SK-N-MC (cell line): ENCODE results near the gene CFAP119.

Experiments used
- DNase-seq: peaks from one replicate; pipeline ENCODE4 v3.0.0-alpha.2; 2011; ENCODE audit warnings: low read depth, low spot score
- H3K27ac ChIP-seq: fragments of 200-600 bp; sonication (generic); 2 replicates; pipeline ENCODE4 v1.5.1; 2016; ENCODE audit warnings: mixed run types
- H3K36me3 ChIP-seq: fragments of 200-600 bp; sonication (generic); 2 replicates; pipeline ENCODE4 v1.6.1; 2017; ENCODE audit warnings: antibody characterized with exemption, low read length, mixed read lengths; ENCODE audit not compliant: insufficient read depth
- H3K4me3 ChIP-seq: fragments of 200-600 bp; sonication (generic); 2 replicates; pipeline ENCODE4 v1.5.1; 2016
- H3K9ac ChIP-seq: fragments of 200-600 bp; sonication (generic); 2 replicates; pipeline ENCODE4 v1.8.0; 2017; ENCODE audit warnings: mixed run types, mixed read lengths; ENCODE audit not compliant: insufficient read length
- H3K9me3 ChIP-seq: fragments of 200-600 bp; sonication (generic); 2 replicates; pipeline ENCODE4 v1.6.1; 2017; ENCODE audit warnings: low read depth, mild to moderate bottlenecking, antibody characterized with exemption, low read length, moderate library complexity, mixed read lengths
- EZH2 ChIP-seq: fragments of 200-600 bp; sonication (generic); IDR thresholded peaks from one replicate; pipeline ENCODE4 v1.6.1; 2017; ENCODE audit warnings: antibody characterized with exemption
- FOXP2 ChIP-seq: optimal IDR thresholded peaks from 2 replicates; pipeline ENCODE3; 2011; ENCODE audit warnings: mild to moderate bottlenecking, moderate library complexity; ENCODE audit not compliant: insufficient read depth; ENCODE audit errors: extremely low read length, control extremely low read depth
- POLR2AphosphoS5 ChIP-seq: IDR thresholded peaks from 2 replicates; pipeline ENCODE4 v1.6.1; 2012; ENCODE audit warnings: mild to moderate bottlenecking, low read depth, low read length, borderline replicate concordance

CFAP119 gene

DNA sequence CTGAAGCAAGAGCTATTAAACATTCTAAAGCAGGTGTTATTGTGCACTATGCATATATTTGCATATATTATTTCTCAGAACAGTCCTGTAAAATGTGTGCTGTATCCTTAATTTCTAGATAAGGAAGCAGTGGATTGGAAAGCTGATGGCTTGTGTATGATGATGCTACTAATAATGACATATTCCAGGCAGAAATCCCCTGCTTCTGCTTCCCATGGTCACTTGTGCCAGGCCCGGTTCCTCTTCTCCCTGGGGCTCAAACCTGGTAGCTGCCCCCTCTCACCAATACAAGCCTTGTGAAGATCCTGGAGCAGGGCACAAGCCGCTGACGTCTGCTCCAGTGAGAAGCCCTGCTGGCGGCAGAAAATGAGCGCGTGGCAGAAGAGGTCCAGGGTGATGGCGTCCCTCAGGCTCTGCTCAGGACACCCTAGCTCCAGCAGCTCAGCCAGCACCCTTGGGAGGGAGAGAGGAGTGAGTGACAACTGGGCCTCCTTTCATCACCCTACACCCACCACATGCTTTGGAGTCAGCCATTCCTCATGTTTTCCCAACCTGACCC lies 1.8 kb downstream of the CFAP119 start:
- H3K27ac ChIP-seq = no peak overlapping the region
- H3K36me3 ChIP-seq = peaks cover 21% of the 10 kb centered on the region
- no peak for DNase-seq
- no peak overlapping the region for H3K4me3 ChIP-seq
- no peak overlapping the region for H3K9ac ChIP-seq
- TF ChIP-seq POLR2AphosphoS5 = no peak
- no peak for TF ChIP-seq EZH2
- no peak for TF ChIP-seq FOXP2
- no peaks in the 10 kb centered on the region for H3K9me3 ChIP-seq

DNA sequence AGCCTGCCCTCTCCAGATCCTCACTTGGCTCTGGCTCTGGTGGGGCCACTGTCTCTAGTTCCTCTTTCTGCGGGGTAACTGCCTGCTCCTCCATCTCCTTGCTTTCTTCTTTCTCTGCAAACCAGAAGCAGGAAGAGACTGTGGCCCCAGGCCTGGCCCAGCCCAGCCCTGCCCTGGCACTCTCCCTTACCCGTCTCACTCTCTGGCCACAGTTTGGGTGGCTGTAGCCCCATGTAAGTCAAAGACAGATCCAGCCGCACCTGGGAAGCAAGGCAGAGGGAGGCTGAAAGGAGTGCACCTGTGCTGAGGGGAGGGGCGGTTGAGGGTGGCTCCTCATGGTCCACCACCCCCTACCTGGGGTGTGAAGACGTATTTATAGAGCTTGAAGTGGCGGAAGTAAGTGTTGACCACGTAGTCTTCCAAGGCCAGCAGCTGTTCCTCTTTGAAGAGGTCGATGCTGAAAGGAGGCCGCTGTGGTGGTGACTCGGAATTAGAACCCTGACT lies 2.8 kb downstream of the CFAP119 start:
- no peak for DNase-seq
- H3K27ac ChIP-seq = no peak overlapping the region
- TF ChIP-seq POLR2AphosphoS5 = no peak
- no peak for TF ChIP-seq FOXP2
- TF ChIP-seq EZH2 = no peak
- H3K36me3 ChIP-seq = peaks cover 15% of the 10 kb centered on the region
- no peak overlapping the region for H3K4me3 ChIP-seq
- H3K9me3 ChIP-seq = no peaks in the 10 kb centered on the region
- no peak overlapping the region for H3K9ac ChIP-seq

DNA sequence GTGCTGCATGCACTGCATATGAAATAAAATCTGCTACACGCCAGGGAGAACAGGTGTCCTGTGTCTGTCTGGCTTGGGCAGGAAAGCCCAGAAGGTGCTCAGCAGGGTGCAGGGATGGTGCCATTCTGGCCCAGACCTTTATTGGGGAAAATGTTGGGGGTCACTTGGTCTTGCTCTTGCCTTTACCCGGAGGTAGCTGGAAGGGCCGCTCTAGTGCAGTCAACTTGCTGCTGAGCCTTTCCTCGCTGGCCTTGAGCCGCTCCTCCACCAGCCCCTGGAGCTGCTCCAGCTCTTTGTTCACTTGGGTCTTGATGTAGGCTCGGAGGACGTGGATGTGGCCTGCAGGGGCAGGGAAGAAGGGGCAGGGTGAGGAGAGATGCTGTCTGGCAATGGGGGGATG lies 4.5 kb downstream of the CFAP119 start:
- Histone ChIP-seq H3K9me3 (no peaks in the 10 kb centered on the region), H3K36me3 (peaks cover 10% of the 10 kb centered on the region; the same call in 1 of the 2 replicates), H3K4me3 (no peak overlapping the region), H3K9ac (no peak overlapping the region), H3K27ac (no peak overlapping the region)
- no peak for DNase-seq
- TF ChIP-seq POLR2AphosphoS5 (no peak), EZH2 (no peak), FOXP2 (no peak)

DNA sequence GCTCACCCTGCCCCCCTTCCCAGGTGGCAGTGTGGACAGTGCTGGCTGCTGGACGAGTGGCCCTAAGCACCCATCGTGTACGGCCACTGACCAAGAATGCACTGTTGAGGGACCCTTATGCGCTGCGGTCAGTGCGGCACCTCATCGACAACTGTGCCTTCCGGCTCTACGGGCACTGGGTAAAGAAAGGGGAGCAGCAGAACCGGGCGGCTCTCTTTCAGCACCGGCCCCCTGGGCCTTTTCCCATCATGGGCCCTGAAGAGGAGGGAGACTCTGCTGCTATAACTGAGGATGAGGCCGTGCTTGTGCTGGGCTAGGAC lies 5.1 kb downstream of the CFAP119 start:
- no peaks in the 10 kb centered on the region for H3K9me3 ChIP-seq
- H3K9ac ChIP-seq = no peak overlapping the region
- DNase-seq = no peak
- no peak overlapping the region for H3K27ac ChIP-seq
- H3K4me3 ChIP-seq = no peak overlapping the region
- peaks cover 10% of the 10 kb centered on the region; the same call in 1 of the 2 replicates for H3K36me3 ChIP-seq
- TF ChIP-seq POLR2AphosphoS5 (no peak; the same call in 1 of the 2 replicates), EZH2 (no peak), FOXP2 (no peak)

DNA sequence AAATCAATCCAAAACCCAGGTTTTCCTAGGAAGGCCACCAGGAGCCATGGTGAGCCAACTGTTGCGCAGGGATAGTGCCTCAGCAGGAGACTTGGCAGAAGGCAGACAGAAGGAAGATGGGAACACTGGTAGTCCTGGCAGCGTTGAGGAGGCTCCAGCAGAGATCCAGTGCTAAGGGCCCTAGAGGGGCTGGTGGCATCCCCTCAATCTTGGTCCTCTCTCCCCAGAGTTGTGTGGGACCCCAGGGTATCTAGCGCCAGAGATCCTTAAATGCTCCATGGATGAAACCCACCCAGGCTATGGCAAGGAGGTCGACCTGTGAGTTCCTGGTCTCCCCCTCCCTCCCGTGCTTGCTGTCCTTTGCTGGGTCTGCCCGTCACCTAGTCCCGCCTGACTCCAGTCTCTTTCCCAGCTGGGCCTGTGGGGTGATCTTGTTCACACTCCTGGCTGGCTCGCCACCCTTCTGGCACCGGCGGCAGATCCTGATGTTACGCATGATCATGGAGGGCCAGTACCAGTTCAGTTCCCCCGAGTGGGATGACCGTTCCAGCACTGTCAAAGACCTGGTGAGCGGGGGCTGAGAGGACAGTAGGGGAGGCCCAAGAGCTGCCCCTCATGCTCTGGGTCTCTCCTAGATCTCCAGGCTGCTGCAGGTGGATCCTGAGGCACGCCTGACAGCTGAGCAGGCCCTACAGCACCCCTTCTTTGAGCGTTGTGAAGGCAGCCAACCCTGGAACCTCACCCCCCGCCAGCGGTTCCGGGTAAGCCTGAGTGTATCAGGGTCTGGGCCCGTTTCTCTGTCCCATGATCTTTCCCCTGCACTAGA lies 5.7 kb downstream of the CFAP119 start:
- H3K27ac ChIP-seq = no peak overlapping the region
- TF ChIP-seq POLR2AphosphoS5 (no peak), EZH2 (no peak), FOXP2 (no peak)
- no peak for DNase-seq
- no peak overlapping the region for H3K4me3 ChIP-seq
- no peaks in the 10 kb centered on the region for H3K9me3 ChIP-seq
- peaks cover 15% of the 10 kb centered on the region; the same call in 1 of the 2 replicates for H3K36me3 ChIP-seq
- no peak overlapping the region for H3K9ac ChIP-seq

DNA sequence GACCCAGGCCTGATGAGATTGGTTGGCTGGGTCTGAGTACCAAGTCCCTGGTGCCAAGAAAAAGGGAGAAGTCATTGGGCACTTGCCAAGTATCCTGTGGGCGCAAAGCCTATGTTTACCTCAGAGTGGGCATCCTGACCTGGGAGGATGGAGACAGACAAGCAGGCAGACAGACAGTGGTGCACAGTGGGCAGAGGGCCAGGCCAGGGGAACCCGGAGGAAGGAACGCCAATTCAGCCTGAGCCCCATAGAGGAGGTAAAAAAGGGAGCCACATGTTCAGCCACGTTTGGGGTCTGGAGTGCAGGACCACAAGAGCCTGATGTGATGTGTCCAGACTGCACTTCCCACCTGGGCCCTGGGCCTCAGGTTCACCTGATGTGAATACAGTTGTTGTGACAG lies 8.3 kb downstream of the CFAP119 start:
- no peak overlapping the region for H3K27ac ChIP-seq
- H3K9ac ChIP-seq = no peak overlapping the region
- H3K4me3 ChIP-seq = no peak overlapping the region
- DNase-seq = no peak
- peaks cover 19% of the 10 kb centered on the region; the same call in 1 of the 2 replicates for H3K36me3 ChIP-seq
- H3K9me3 ChIP-seq = no peaks in the 10 kb centered on the region
- TF ChIP-seq FOXP2 (no peak), EZH2 (no peak), POLR2AphosphoS5 (no peak)

DNA sequence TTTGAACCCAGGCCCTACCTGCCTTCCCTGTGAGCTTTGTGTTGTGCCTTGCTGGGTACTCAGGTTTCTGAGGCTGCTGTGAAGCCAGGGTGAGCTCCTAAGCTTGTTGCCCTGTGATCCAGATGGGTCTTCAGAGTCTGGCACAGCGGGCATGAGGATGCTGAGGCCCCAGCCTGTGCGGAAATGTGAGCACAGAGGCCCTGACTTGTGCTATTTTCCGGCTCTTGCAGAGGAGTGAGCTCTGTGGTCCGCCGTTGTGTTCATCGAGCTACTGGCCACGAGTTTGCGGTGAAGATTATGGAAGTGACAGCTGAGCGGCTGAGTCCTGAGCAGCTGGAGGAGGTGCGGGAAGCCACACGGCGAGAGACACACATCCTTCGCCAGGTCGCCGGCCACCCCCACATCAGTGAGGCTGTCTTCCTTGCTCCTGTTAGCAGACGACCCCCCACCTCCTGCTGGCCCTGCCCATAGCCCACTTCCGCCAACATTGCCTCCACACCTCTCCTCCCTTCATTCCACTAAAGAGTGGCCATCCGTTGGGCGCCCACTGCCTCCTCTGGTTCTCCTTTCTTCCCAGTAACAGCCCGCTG lies 10.9 kb downstream of the CFAP119 start:
- peaks cover 19% of the 10 kb centered on the region; the same call in 1 of the 2 replicates for H3K36me3 ChIP-seq
- H3K4me3 ChIP-seq = no peak overlapping the region
- no peak for DNase-seq
- H3K27ac ChIP-seq = no peak overlapping the region
- TF ChIP-seq EZH2 (no peak), POLR2AphosphoS5 (no peak), FOXP2 (no peak)
- no peak overlapping the region for H3K9ac ChIP-seq
- no peaks in the 10 kb centered on the region for H3K9me3 ChIP-seq

DNA sequence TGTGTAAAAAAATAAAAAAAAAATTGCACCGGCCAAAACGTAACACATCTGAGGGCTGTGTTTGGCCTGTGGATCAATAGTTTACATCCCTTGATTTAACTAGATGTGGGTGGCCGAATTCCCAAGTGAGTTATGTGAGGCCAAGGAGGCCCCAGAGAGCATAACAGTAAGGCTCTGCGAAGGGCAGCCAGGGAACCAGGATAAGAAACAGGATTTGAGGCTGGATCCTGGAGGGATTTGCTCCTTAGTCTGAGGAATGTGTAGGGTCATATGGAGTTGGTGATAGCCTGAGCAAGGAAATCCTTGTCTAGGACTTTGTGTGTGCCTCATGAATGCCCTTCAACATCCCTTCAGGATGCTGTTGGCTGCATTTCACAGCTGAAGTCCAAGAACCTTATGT lies 11.7 kb downstream of the CFAP119 start:
- Histone ChIP-seq H3K4me3 (no peak overlapping the region), H3K36me3 (peaks cover 19% of the 10 kb centered on the region; the same call in 1 of the 2 replicates), H3K9ac (no peak overlapping the region), H3K27ac (no peak overlapping the region), H3K9me3 (no peaks in the 10 kb centered on the region)
- no peak for DNase-seq
- TF ChIP-seq POLR2AphosphoS5 (no peak), EZH2 (no peak), FOXP2 (no peak)
